ENCODE measurements around the gene SLC7A1. TPM values are rescaled to one million over a fixed set of nuclear protein-coding genes. Genes with fewer than 3 reads are reported as not detected.
A peak's percentile ranks its signal among the peaks of the same experiment; 100 is the strongest.

Gene SLC7A1
- total and polyA plus RNA-seq, 2 of the 13 experiments (the other 11 are each of a cell fraction or from before 2014, with no cell fraction given) = 14.5 to 15.3 TPM

GRCh38 chr13:29487466-29488454, 107.7 kb downstream of the SLC7A1 start:
- FAIRE-seq (no peak), ATAC-seq (peak; percentile 79), DNase-seq (ENCODE audit: low spot score) (peak; percentile 8)
- Histone ChIP-seq H3K79me2 (ENCODE audit: insufficient read depth, low read length) (no peaks in the 10 kb centered on the region), H4K20me1 (ENCODE audit: insufficient read depth, low read length) (no peaks in the 10 kb centered on the region), H3K9ac (ENCODE audit: insufficient read depth, low read depth, low read length) (no peak overlapping the region), H3K36me3 (replicated peaks in 1 of 2; ENCODE audit: control insufficient read depth in 1 of 2, insufficient read depth in 2 of 2, low read length in 2 of 2) (no peaks in the 10 kb centered on the region), H3K4me1 (ENCODE audit: insufficient read depth, low read length) (peaks cover 9% of the 10 kb centered on the region; the same call in 1 of the 2 replicates), H2AFZ (ENCODE audit: low read length) (no peak overlapping the region), H3K9me3 (ENCODE audit: low read length) (no peaks in the 10 kb centered on the region), H3K4me3 (replicated peaks in 1 of 3; ENCODE audit: insufficient read depth in 1 of 3, low read depth in 2 of 3, low read length in 3 of 3) (no peak overlapping the region), H3K27me3 (ENCODE audit: control insufficient read depth in 1 of 2, insufficient read depth in 2 of 2, low read length in 2 of 2) (peaks cover 3 to 31% of the 10 kb centered on the region in 2 experiments; a peak in 4 of 5 replicates), H3K4me2 (ENCODE audit: low read depth, low read length) (no peak overlapping the region), H3K27ac (ENCODE audit: extremely low read length, insufficient read depth, low read length) (no peak overlapping the region)
- 48% methylated on average over 20 of the region's 22 CpGs for WGBS (ENCODE audit: low lambda C conversion rate)
- in situ Hi-C loops (cut with HindIII; ENCODE audit: extremely low pct_ligation_motif_present, low pct_unique_long_range_greater_than_20kb) = no loop called here
- BruUV-seq (replicated peaks) = no TSS peak
- TF ChIP-seq CEBPB (IDR thresholded peaks at IDR 0.05; ENCODE audit: borderline replicate concordance, low read depth, low read length) (peak; percentile 51; the same call in 1 of the 2 replicates), ZNF510 (CRISPR knock-in tag; IDR thresholded peaks at IDR 0.05; ENCODE audit: low read depth) (no peak)
- POLR2A ChIA-PET = no interaction called here
- CTCF ChIA-PET (ENCODE audit: low intra/inter-chr PET ratio, low total read pairs) = no interaction called here
- intact Hi-C loops (cut with micrococcal nuclease; ENCODE audit: unreplicated experiment) = no loop called here

GRCh38 chr13:29486551-29486950, 108.9 kb downstream of the SLC7A1 start:
- in situ Hi-C loops (cut with HindIII; ENCODE audit: extremely low pct_ligation_motif_present, low pct_unique_long_range_greater_than_20kb) = no loop called here
- 20% methylated on average over 3 of the region's 3 CpGs for WGBS (ENCODE audit: low lambda C conversion rate)
- TF ChIP-seq FOXP4 (CRISPR knock-in tag; IDR thresholded peaks at IDR 0.05) (no peak), KLF11 (CRISPR knock-in tag; IDR thresholded peaks at IDR 0.05) (no peak), CAMTA2 (CRISPR knock-in tag; IDR thresholded peaks at IDR 0.05; ENCODE audit: borderline replicate concordance) (no peak), ZEB1 (IDR thresholded peaks at IDR 0.05; ENCODE audit: insufficient replicate concordance, low read depth) (no peak), U2AF2 (IDR thresholded peaks at IDR 0.05; ENCODE audit: low read depth, low read length) (no peak), DNMT3B (CRISPR knock-in tag; conservative IDR thresholded peaks at IDR 0.05) (no peak), ZNF24 (IDR thresholded peaks at IDR 0.05) (no peak), TBX2 (CRISPR knock-in tag; IDR thresholded peaks at IDR 0.05; ENCODE audit: borderline replicate concordance) (no peak), RCOR2 (CRISPR knock-in tag; IDR thresholded peaks at IDR 0.05) (no peak), ZNF674 (CRISPR knock-in tag; IDR thresholded peaks at IDR 0.05; ENCODE audit: low read depth) (no peak)
- no peak for FAIRE-seq
- no TSS peak for BruUV-seq (replicated peaks)
- H3K79me2 ChIP-seq (ENCODE audit: insufficient read depth, low read length) = no peaks in the 10 kb centered on the region
- H2AFZ ChIP-seq (ENCODE audit: low read length) = no peak overlapping the region
- H3K36me3 ChIP-seq (replicated peaks in 1 of 2; ENCODE audit: control insufficient read depth in 1 of 2, insufficient read depth in 2 of 2, low read length in 2 of 2) = no peaks in the 10 kb centered on the region
- H3K9me3 ChIP-seq (ENCODE audit: low read length) = no peaks in the 10 kb centered on the region
- no peaks in the 10 kb centered on the region for H4K20me1 ChIP-seq (ENCODE audit: insufficient read depth, low read length)
- no peak for DNase-seq (ENCODE audit: low spot score)
- ChIA-PET POLR2A (no interaction called here), CTCF (ENCODE audit: low intra/inter-chr PET ratio, low total read pairs) (no interaction called here)
- no peak overlapping the region for H3K4me3 ChIP-seq (replicated peaks in 1 of 3; ENCODE audit: insufficient read depth in 1 of 3, low read depth in 2 of 3, low read length in 3 of 3)
- no peak overlapping the region for H3K9ac ChIP-seq (ENCODE audit: insufficient read depth, low read depth, low read length)
- no peak overlapping the region for H3K4me2 ChIP-seq (ENCODE audit: low read depth, low read length)
- ATAC-seq = no peak
- peaks cover 9% of the 10 kb centered on the region; the same call in 1 of the 2 replicates for H3K4me1 ChIP-seq (ENCODE audit: insufficient read depth, low read length)
- H3K27me3 ChIP-seq (ENCODE audit: control insufficient read depth in 1 of 2, insufficient read depth in 2 of 2, low read length in 2 of 2) = peaks cover 3 to 42% of the 10 kb centered on the region in 2 experiments; a peak in 4 of 5 replicates
- intact Hi-C loops (cut with micrococcal nuclease; ENCODE audit: unreplicated experiment) = no loop called here
- no peak overlapping the region for H3K27ac ChIP-seq (ENCODE audit: extremely low read length, insufficient read depth, low read length)
